HCT116 (cell line): Measurements from ENCODE around the gene IL18. TPM values are rescaled to one million over a fixed set of nuclear protein-coding genes. Genes with fewer than 3 reads are reported as not detected.
"Not testable (repeated sequence)": the region's sequence is repeated elsewhere in the genome, so short reads cannot be mapped to it uniquely, and the experiment has no call there.

ENCODE experiments used
- ATAC-seq: fragments of 200-7000 bp; cut with Tn5 transposase; 2 replicates; pipeline ENCODE4 v1.9.1; 2020; ENCODE audit warnings: mild to moderate bottlenecking, moderate library complexity
- BruUV-seq: library from RNA; stranded (reverse); fragments of 400-500 nt; replicated peaks from 2 replicates; lab custom pipeline; 2021; lab: Mats Ljungman, UMichigan
- CTCF ChIA-PET: fragments of 300-600 bp; sonication (Branson Sonifier 250); formaldehyde crosslinking; loops from one replicate; lab custom pipeline; 2021; ENCODE audit warnings: antibody characterized with exemption; lab: Charles Lee
- POLR2A ChIA-PET: fragments of 300-600, 350-600 bp; sonication (Branson Sonifier 250); formaldehyde crosslinking; loops from one replicate; lab custom pipeline; 2021; ENCODE audit warnings: antibody characterized with exemption; lab: Charles Lee
- RAD21 ChIA-PET, 2 experiments: fragments of 300-600 bp; sonication (Branson Sonifier 250); formaldehyde crosslinking; loops; one replicate each; lab custom pipeline; 2023; ENCODE audit warnings: low total read pairs in 2 of 2; ENCODE audit not compliant: uncharacterized antibody in 2 of 2, unreplicated experiment in 2 of 2, low non-redundant PET in 1 of 2; lab: Charles Lee
- DNase-seq: peaks from one replicate; pipeline ENCODE4 v3.0.0-alpha.2; 2010; ENCODE audit warnings: low read depth, low spot score
- H2AFZ ChIP-seq: fragments of 200-600 bp; shearing (Covaris generic), sonication (generic); 2 replicates; pipeline ENCODE4 v1.6.1; 2017; ENCODE audit warnings: low read depth, mixed run types, mixed read lengths, antibody characterized with exemption, low read length; ENCODE audit not compliant: poor library complexity, severe bottlenecking
- H3K27ac ChIP-seq: 2 replicates; pipeline ENCODE4 v1.5.1; 2012; ENCODE audit warnings: low read depth, low read length
- H3K27me3 ChIP-seq: fragments of 200-600 bp; sonication (generic); 2 replicates; pipeline ENCODE4 v1.6.1; 2016; ENCODE audit warnings: mixed run types, low read length, mixed read lengths; ENCODE audit not compliant: insufficient read depth
- H3K36me3 ChIP-seq, 2 experiments: fragments of 200-500 bp in 1 of 2; fragments of 200-600 bp in 1 of 2; sonication (Bioruptor generic) in 1 of 2; sonication (generic) in 1 of 2; 2 replicates each; pipeline versions ENCODE4 v1.5.1 to v1.6.1; 2014 to 2016; ENCODE audit warnings: low read length in 2 of 2, inconsistent platforms in 1 of 2, mixed read lengths in 1 of 2, mixed run types in 1 of 2; ENCODE audit not compliant: insufficient read depth in 2 of 2, control insufficient read depth in 1 of 2
- H3K4me1 ChIP-seq, 2 experiments: fragments of 200-600 bp in 1 of 2; sonication (generic) in 1 of 2; 2 replicates each; pipeline versions ENCODE4 v1.5.1 to v1.6.1; 2012 to 2017; ENCODE audit warnings: low read length in 2 of 2, inconsistent platforms in 1 of 2, mild to moderate bottlenecking in 1 of 2, mixed read lengths in 1 of 2, mixed run types in 1 of 2, moderate library complexity in 1 of 2; ENCODE audit not compliant: insufficient read depth in 2 of 2, control insufficient read depth in 1 of 2
- H3K4me2 ChIP-seq: fragments of 200-600 bp; sonication (generic); 2 replicates; pipeline ENCODE4 v1.6.1; 2017; ENCODE audit warnings: mixed run types, low read length, mixed read lengths
- H3K4me3 ChIP-seq, 2 experiments: fragments of 200-600 bp in 1 of 2; sonication (generic) in 1 of 2; replicated peaks in 1 of 2; 2 replicates each; pipeline ENCODE4 v1.5.1; 2011 to 2016; ENCODE audit warnings: low read length in 2 of 2, control low read depth in 1 of 2, low read depth in 1 of 2, mild to moderate bottlenecking in 1 of 2, mixed read lengths in 1 of 2, mixed run types in 1 of 2
- H3K79me2 ChIP-seq: fragments of 200-600 bp; sonication (generic); 2 replicates; pipeline ENCODE4 v1.6.1; 2017; ENCODE audit warnings: mild to moderate bottlenecking, mixed run types, low read length, moderate library complexity, mixed read lengths; ENCODE audit not compliant: insufficient read depth
- H3K9ac ChIP-seq: fragments of 200-600 bp; sonication (generic); 2 replicates; pipeline ENCODE4 v1.6.1; 2016; ENCODE audit warnings: low read length, mixed read lengths
- H3K9me2 ChIP-seq: fragments of 200-600 bp; sonication (generic), shearing (Covaris generic); 2 replicates; pipeline ENCODE4 v1.6.1; 2017; ENCODE audit warnings: mixed run types, mild to moderate bottlenecking, moderate library complexity; ENCODE audit not compliant: insufficient read depth
- H3K9me3 ChIP-seq, 2 experiments: fragments of 200-500 bp in 1 of 2; fragments of 200-600 bp in 1 of 2; sonication (Bioruptor generic) in 1 of 2; sonication (generic) in 1 of 2; 2 replicates each; pipeline ENCODE4 v1.6.1; 2014 to 2017; ENCODE audit warnings: low read length in 2 of 2, mixed read lengths in 2 of 2, inconsistent platforms in 1 of 2, low read depth in 1 of 2, mild to moderate bottlenecking in 1 of 2, mixed run types in 1 of 2, moderate library complexity in 1 of 2; ENCODE audit not compliant: control insufficient read depth in 1 of 2, insufficient read depth in 1 of 2
- H4K20me1 ChIP-seq: fragments of 200-600 bp; sonication (generic), shearing (Covaris generic); 2 replicates; pipeline ENCODE4 v1.6.1; 2017; ENCODE audit warnings: mixed run types, mild to moderate bottlenecking, moderate library complexity; ENCODE audit not compliant: insufficient read depth
- CEBPB ChIP-seq: IDR thresholded peaks from 2 replicates; pipeline ENCODE4 v1.6.1; 2012; ENCODE audit warnings: low read depth
- EZH2 ChIP-seq: fragments of 200-600 bp; sonication (generic); IDR thresholded peaks from 2 replicates; pipeline ENCODE4 v1.6.1; 2017; ENCODE audit warnings: antibody characterized with exemption, mixed run types
- RAD21 ChIP-seq: IDR thresholded peaks from 2 replicates; pipeline ENCODE4 v1.6.1; 2012; ENCODE audit warnings: low read depth, mild to moderate bottlenecking
- REST ChIP-seq: IDR thresholded peaks from 2 replicates; pipeline ENCODE4 v1.6.1; 2012; ENCODE audit warnings: low read depth
- SRF ChIP-seq: IDR thresholded peaks from 2 replicates; pipeline ENCODE4 v1.6.1; 2012; ENCODE audit warnings: low read depth
- ZFX ChIP-seq: fragments of 450-650 bp; IDR thresholded peaks from 2 replicates; pipeline ENCODE4 v1.6.1; 2017
- ZNF274 ChIP-seq: fragments of 200-500 bp; sonication (Bioruptor generic); IDR thresholded peaks from 2 replicates; pipeline ENCODE4 v1.6.1; 2014; ENCODE audit warnings: mild to moderate bottlenecking, low read depth, low read length, inconsistent platforms
- intact Hi-C: fragments of 100-400 bp; cut with micrococcal nuclease; formaldehyde crosslinking; loops from 2 replicates; pipeline ENCODE4 v1.10.0; 2022
- total RNA-seq: library from RNA; stranded (reverse); gene quantifications from one replicate; pipeline ENCODE4 v1.2.1, GENCODE V29; 2021; ENCODE audit not compliant: unreplicated experiment
- TF ChIP-seq, protein P1 (sequence below), 3 experiments: fragments of 200-600 bp in 1 of 3; sonication (generic) in 1 of 3; IDR thresholded peaks in 2 of 3; conservative IDR thresholded peaks in 1 of 3; 2 replicates each; pipeline ENCODE4 v1.5.1; 2012 to 2017; ENCODE audit warnings: low read depth in 2 of 3, low read length in 2 of 3, antibody characterized with exemption in 1 of 3, borderline replicate concordance in 1 of 3, control low read depth in 1 of 3, mild to moderate bottlenecking in 1 of 3, mixed read lengths in 1 of 3, mixed run types in 1 of 3, moderate library complexity in 1 of 3; ENCODE audit not compliant: insufficient read depth in 1 of 3

Gene IL18
- total RNA-seq, 1 experiment from 2014 or later, result 112 TPM

- H3K9ac ChIP-seq, result no peak overlapping the region
- no peaks in the 10 kb centered on the region for H3K9me3 ChIP-seq
- BruUV-seq, result no TSS peak
- no peak overlapping the region for H2AFZ ChIP-seq
- ChIA-PET POLR2A (no interaction called here), RAD21 (no interaction called here), CTCF (no interaction called here)
- DNase-seq (no peak), ATAC-seq (no peak)
- no peak overlapping the region for H3K4me2 ChIP-seq
- H3K4me1 ChIP-seq, result no peaks in the 10 kb centered on the region
- H3K27ac ChIP-seq, result no peak overlapping the region
- H4K20me1 ChIP-seq, result no peaks in the 10 kb centered on the region
- intact Hi-C loops, result no loop called here
- H3K9me2 ChIP-seq, result no peaks in the 10 kb centered on the region
- no peak for TF ChIP-seq SRF
- no peak for TF ChIP-seq RAD21
- no peak for TF ChIP-seq REST
- TF ChIP-seq EZH2, result no peak
- TF ChIP-seq CEBPB, result no peak
- no peak for TF ChIP-seq ZFX
- no peak for TF ChIP-seq ZNF274
- TF ChIP-seq, protein P1, sequence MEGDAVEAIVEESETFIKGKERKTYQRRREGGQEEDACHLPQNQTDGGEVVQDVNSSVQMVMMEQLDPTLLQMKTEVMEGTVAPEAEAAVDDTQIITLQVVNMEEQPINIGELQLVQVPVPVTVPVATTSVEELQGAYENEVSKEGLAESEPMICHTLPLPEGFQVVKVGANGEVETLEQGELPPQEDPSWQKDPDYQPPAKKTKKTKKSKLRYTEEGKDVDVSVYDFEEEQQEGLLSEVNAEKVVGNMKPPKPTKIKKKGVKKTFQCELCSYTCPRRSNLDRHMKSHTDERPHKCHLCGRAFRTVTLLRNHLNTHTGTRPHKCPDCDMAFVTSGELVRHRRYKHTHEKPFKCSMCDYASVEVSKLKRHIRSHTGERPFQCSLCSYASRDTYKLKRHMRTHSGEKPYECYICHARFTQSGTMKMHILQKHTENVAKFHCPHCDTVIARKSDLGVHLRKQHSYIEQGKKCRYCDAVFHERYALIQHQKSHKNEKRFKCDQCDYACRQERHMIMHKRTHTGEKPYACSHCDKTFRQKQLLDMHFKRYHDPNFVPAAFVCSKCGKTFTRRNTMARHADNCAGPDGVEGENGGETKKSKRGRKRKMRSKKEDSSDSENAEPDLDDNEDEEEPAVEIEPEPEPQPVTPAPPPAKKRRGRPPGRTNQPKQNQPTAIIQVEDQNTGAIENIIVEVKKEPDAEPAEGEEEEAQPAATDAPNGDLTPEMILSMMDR (IDR thresholded peaks at IDR 0.05 in 2 of 3, conservative IDR thresholded peaks at IDR 0.05 in 1 of 3; ENCODE audit: borderline replicate concordance in 1 of 3, insufficient read depth in 1 of 3, low read depth in 2 of 3, low read length in 2 of 3), result no peak
- no peaks in the 10 kb centered on the region for H3K27me3 ChIP-seq
- H3K4me3 ChIP-seq, result no peak overlapping the region
- H3K36me3 ChIP-seq, result no peaks in the 10 kb centered on the region
- no peaks in the 10 kb centered on the region for H3K79me2 ChIP-seq
These were observed 32.1 kb upstream of the IL18 start for GRCh38 chr11:112195951-112196351.

GRCh38 chr11:112195113-112195512 lies 31.2 kb upstream of the IL18 start:
- CTCF ChIA-PET, H3K27me3 ChIP-seq, H3K4me3 ChIP-seq, POLR2A ChIA-PET, H4K20me1 ChIP-seq, H3K79me2 ChIP-seq, intact Hi-C loops, ATAC-seq, H3K9ac ChIP-seq, H3K27ac ChIP-seq, H3K9me2 ChIP-seq, H3K36me3 ChIP-seq, H3K4me2 ChIP-seq, H2AFZ ChIP-seq, H3K9me3 ChIP-seq, BruUV-seq, H3K4me1 ChIP-seq, RAD21 ChIA-PET, DNase-seq: not testable (repeated sequence)
